Right atrium auricular region (tissue), 2 donors: ENCODE data around the gene CACNA2D1. TPM values are rescaled to one million over a fixed set of nuclear protein-coding genes. Genes with fewer than 3 reads are reported as not detected.

Source experiments
- DNase-seq: peaks from one replicate; pipeline ENCODE4 v3.0.0-alpha.2; 2019; ENCODE audit warnings: low spot score
- H3K27ac ChIP-seq, 2 donors: fragments of 200-600 bp; sonication (generic); 1 replicate in 1 of 2; 2 replicates in 1 of 2; pipeline ENCODE4 v1.5.1; 2016 to 2019
- H3K27me3 ChIP-seq, 2 donors: fragments of 200-600 bp; sonication (generic); one replicate each; pipeline versions ENCODE4 v1.5.1 to v1.6.0; 2017 to 2019
- H3K36me3 ChIP-seq: fragments of 200-600 bp; sonication (generic); one replicate; pipeline ENCODE4 v1.5.1; 2016
- H3K4me1 ChIP-seq, 2 donors: fragments of 200-600 bp; sonication (generic); one replicate each; pipeline versions ENCODE4 v1.5.1 to v1.6.0; 2017 to 2019
- H3K4me3 ChIP-seq, 2 donors: fragments of 200-600 bp; sonication (generic); 1 replicate in 1 of 2; 2 replicates in 1 of 2; pipeline ENCODE4 v1.5.1; 2017 to 2019; ENCODE audit warnings: mild to moderate bottlenecking in 1 of 2, moderate library complexity in 1 of 2
- H3K9me3 ChIP-seq, 2 donors: fragments of 200-600 bp; sonication (generic); one replicate each; pipeline ENCODE4 v1.5.1; 2019
- CTCF ChIP-seq, 2 donors: fragments of 200-600 bp; sonication (generic); IDR thresholded peaks; one replicate each; pipeline ENCODE4 v1.5.1; 2019; ENCODE audit warnings: antibody characterized with exemption in 2 of 2
- total RNA-seq, 2 donors: library from RNA; depleted of rRNA; stranded (reverse); fragments of >200 nt; gene quantifications; one replicate each; pipeline ENCODE4 v1.1.0, GENCODE V29; 2016

The CACNA2D1 gene
- total RNA-seq, 2 donors from 2014 or later, result 31.5 to 54.5 TPM

GRCh38 chr7:82126576-82126975, 317.0 kb downstream of the CACNA2D1 start:
- Histone ChIP-seq H3K36me3 (no peaks in the 10 kb centered on the region), H3K27me3 (no peaks in the 10 kb centered on the region), H3K27ac (no peak overlapping the region), H3K4me1 (peaks cover 0 to 4% of the 10 kb centered on the region in 2 donors), H3K9me3 (no peaks in the 10 kb centered on the region), H3K4me3 (no peak overlapping the region)
- no peak for DNase-seq
- no peak for TF ChIP-seq CTCF (IDR thresholded peaks at IDR 0.05)

- Histone ChIP-seq H3K36me3 (no peaks in the 10 kb centered on the region), H3K27ac (no peak overlapping the region), H3K4me3 (no peak overlapping the region), H3K9me3 (no peaks in the 10 kb centered on the region), H3K4me1 (peaks cover 0 to 4% of the 10 kb centered on the region in 2 donors), H3K27me3 (no peaks in the 10 kb centered on the region)
- DNase-seq, result no peak
- TF ChIP-seq CTCF (IDR thresholded peaks at IDR 0.05), result no peak
Measured at GRCh38 chr7:82124445-82124844, 319.1 kb downstream of the CACNA2D1 start.

GRCh38 chr7:82122275-82122674, 321.3 kb downstream of the CACNA2D1 start:
- no peak for TF ChIP-seq CTCF (IDR thresholded peaks at IDR 0.05)
- Histone ChIP-seq H3K27ac (no peak overlapping the region), H3K4me1 (no peaks in the 10 kb centered on the region), H3K9me3 (no peaks in the 10 kb centered on the region), H3K4me3 (no peak overlapping the region), H3K27me3 (no peaks in the 10 kb centered on the region), H3K36me3 (no peaks in the 10 kb centered on the region)
- DNase-seq, result no peak

- no peak overlapping the region for H3K4me3 ChIP-seq
- H3K9me3 ChIP-seq, result no peaks in the 10 kb centered on the region
- no peaks in the 10 kb centered on the region for H3K27me3 ChIP-seq
- peaks cover 4% of the 10 kb centered on the region for H3K36me3 ChIP-seq
- H3K27ac ChIP-seq, result no peak overlapping the region
- no peaks in the 10 kb centered on the region for H3K4me1 ChIP-seq
- no peak for TF ChIP-seq CTCF (IDR thresholded peaks at IDR 0.05)
- DNase-seq, result no peak
Measured at GRCh38 chr7:82114237-82114636, 329.3 kb downstream of the CACNA2D1 start.

GRCh38 chr7:82110146-82110840, 333.3 kb downstream of the CACNA2D1 start:
- Histone ChIP-seq H3K9me3 (no peaks in the 10 kb centered on the region), H3K4me3 (no peak overlapping the region), H3K27me3 (no peaks in the 10 kb centered on the region), H3K27ac (no peak overlapping the region), H3K36me3 (no peaks in the 10 kb centered on the region), H3K4me1 (no peaks in the 10 kb centered on the region)
- TF ChIP-seq CTCF (IDR thresholded peaks at IDR 0.05), result no peak
- DNase-seq, result no peak

- Histone ChIP-seq H3K9me3 (no peaks in the 10 kb centered on the region), H3K36me3 (no peaks in the 10 kb centered on the region), H3K27me3 (no peaks in the 10 kb centered on the region), H3K4me1 (no peaks in the 10 kb centered on the region), H3K27ac (no peak overlapping the region), H3K4me3 (no peak overlapping the region)
- TF ChIP-seq CTCF (IDR thresholded peaks at IDR 0.05), result no peak
- no peak for DNase-seq
Measured at GRCh38 chr7:82109288-82109687, 334.3 kb downstream of the CACNA2D1 start.
